ENCODE measurements around the gene AMIGO1. TPM values are rescaled to one million over a fixed set of nuclear protein-coding genes. Genes with fewer than 3 reads are reported as not detected.

AMIGO1 gene
- total and polyA plus RNA-seq, 2 of the 8 experiments (the other 6 are each of a cell fraction or from before 2014, with no cell fraction given) = 1.5 to 2.7 TPM

DNA sequence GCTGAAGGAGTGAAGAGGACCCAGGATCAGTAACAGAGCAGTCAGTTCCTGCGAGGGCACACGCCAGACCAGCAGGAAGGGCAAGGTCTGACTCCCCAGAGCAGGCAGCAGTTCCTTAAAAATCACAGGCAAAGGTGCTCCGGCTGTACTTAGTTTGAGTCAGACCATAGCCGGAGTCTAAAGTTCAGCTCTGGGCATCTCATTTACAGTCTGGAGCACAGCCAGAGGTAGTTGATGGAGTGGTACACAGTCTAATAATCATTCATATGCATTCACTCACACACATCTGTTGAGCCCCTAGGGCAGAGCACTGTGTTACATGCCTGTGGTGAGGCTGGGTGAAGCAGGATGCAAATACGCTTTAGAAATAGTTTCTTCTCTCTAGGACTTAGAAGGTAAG, 7.3 kb upstream of the AMIGO1 start:
- Histone ChIP-seq H3K23me2 (ENCODE audit: low read depth, low read length) (no peaks in the 10 kb centered on the region), H2BK20ac (ENCODE audit: low read length) (no peak overlapping the region), H3K79me2 (ENCODE audit: control insufficient read depth in 1 of 2, insufficient read depth in 2 of 2, low read length in 2 of 2) (no peaks in the 10 kb centered on the region), H2AK5ac (ENCODE audit: low read depth, low read length) (no peak overlapping the region), H3K9ac (replicated peaks in 1 of 4; ENCODE audit: extremely low read depth in 1 of 4, low read depth in 3 of 4, low read length in 3 of 4) (no peak overlapping the region), H3K9me3 (ENCODE audit: insufficient read depth in 2 of 2, low read depth in 1 of 2, low read length in 1 of 2) (no peaks in the 10 kb centered on the region), H4K20me1 (replicated peaks in 1 of 2; ENCODE audit: control insufficient read depth in 1 of 2, insufficient read depth in 2 of 2, low read length in 2 of 2) (no peaks in the 10 kb centered on the region), H3K4ac (replicated peaks; ENCODE audit: insufficient read length, low read depth, low read length) (no peak overlapping the region), H3K14ac (ENCODE audit: insufficient read length) (no peak overlapping the region), H4K5ac (ENCODE audit: insufficient read length, low read depth, low read length) (no peak overlapping the region), H3K27me3 (replicated peaks in 1 of 4; ENCODE audit: control insufficient read depth in 3 of 4, extremely low read depth in 1 of 4, insufficient read depth in 3 of 4, low read length in 3 of 4) (0 out of 7 replicates have a peak, but pooled peaks cover 0 to 2% (median 0%) of the 10 kb centered on the region in 4 experiments), H3K4me3 (ENCODE audit: extremely low read depth in 1 of 4, insufficient read depth in 2 of 4, low read depth in 3 of 4, low read length in 4 of 4) (no peak overlapping the region), H2BK12ac (ENCODE audit: low read depth, low read length) (no peak overlapping the region), H3K23ac (ENCODE audit: insufficient read length) (no peak overlapping the region), H3K4me1 (replicated peaks in 1 of 4; ENCODE audit: control insufficient read depth in 3 of 4, insufficient read depth in 4 of 4, low read length in 3 of 4) (no peaks in the 10 kb centered on the region), H2BK5ac (ENCODE audit: low read depth, low read length) (no peak overlapping the region), H2BK15ac (ENCODE audit: low read length) (no peak overlapping the region), H4K91ac (replicated peaks; ENCODE audit: insufficient read length, low read length) (no peak overlapping the region), H3K36me3 (ENCODE audit: control insufficient read depth in 2 of 4, insufficient read depth in 4 of 4, low read length in 3 of 4) (no peaks in the 10 kb centered on the region), H3K27ac (ENCODE audit: low read depth, low read length) (no peak overlapping the region), H2BK120ac (replicated peaks; ENCODE audit: low read depth, low read length) (no peak overlapping the region), H3K79me1 (ENCODE audit: low read depth, low read length) (no peaks in the 10 kb centered on the region), H3K4me2 (ENCODE audit: insufficient read depth in 1 of 2, low read depth in 2 of 2, low read length in 2 of 2) (no peak overlapping the region), H3K18ac (ENCODE audit: extremely low read depth, low read length) (no peak overlapping the region), H3K56ac (replicated peaks; ENCODE audit: insufficient read length, low read depth, low read length) (no peak overlapping the region), H4K8ac (ENCODE audit: extremely low read depth, insufficient read depth, low read length) (no peak overlapping the region), H2AFZ (ENCODE audit: low read length) (no peak overlapping the region)
- 93% methylated on average over 5 of the region's 5 CpGs; no CpG with 5 or more reads in 1 of the 2 experiments for WGBS, 2 experiments (ENCODE audit: extremely low coverage in 1 of 2, insufficient coverage in 1 of 2, insufficient read length in 1 of 2, insufficient replicate concordance in 2 of 2, low coverage in 1 of 2, low lambda C conversion rate in 2 of 2, missing lambda C conversion rate in 1 of 2)
- POLR2A ChIA-PET (ENCODE audit: partially characterized antibody) = no interaction called here
- FAIRE-seq = no peak
- DNase-seq (ENCODE audit: low read depth in 1 of 2, low spot score in 2 of 2) = no peak
- CTCF ChIA-PET (ENCODE audit: partially characterized antibody) = interaction anchor here (0.8 to 43.7 kb wide), 3 partner anchors 17 to 192 kb away, joined by 3 to 1755 read pairs (median 666); partner anchors contain the start of genes ATXN7L2, CYB561D1 and GPR61
- TF ChIP-seq TBP (IDR thresholded peaks at IDR 0.05; ENCODE audit: low read depth, low read length) = no peak
- no peak for TF ChIP-seq TAF7 (optimal IDR thresholded peaks at IDR 0.05; ENCODE audit: borderline replicate concordance, low read depth, low read length)
- TF ChIP-seq EGR1 (IDR thresholded peaks at IDR 0.05; ENCODE audit: borderline replicate concordance, low read depth, low read length) = no peak
- TF ChIP-seq TEAD4 (IDR thresholded peaks at IDR 0.05; ENCODE audit: low read depth, low read length) = no peak
- TF ChIP-seq GTF2F1 (IDR thresholded peaks at IDR 0.05; ENCODE audit: borderline replicate concordance, low read depth, low read length) = no peak
- TF ChIP-seq EP300 (IDR thresholded peaks at IDR 0.05; ENCODE audit: borderline replicate concordance in 1 of 2, low read depth in 2 of 2, low read length in 2 of 2) = no peak
- TF ChIP-seq HDAC2 (IDR thresholded peaks at IDR 0.05; ENCODE audit: borderline replicate concordance in 1 of 2, low read depth in 2 of 2, low read length in 2 of 2) = no peak
- no peak for TF ChIP-seq SP4 (IDR thresholded peaks at IDR 0.05; ENCODE audit: low read length)
- TF ChIP-seq JUN (IDR thresholded peaks at IDR 0.05; ENCODE audit: low read depth, low read length) = no peak
- no peak for TF ChIP-seq RFX5 (IDR thresholded peaks at IDR 0.05; ENCODE audit: borderline replicate concordance, low read depth, low read length)
- TF ChIP-seq CBX8 (IDR thresholded peaks at IDR 0.05; ENCODE audit: borderline replicate concordance, low read depth, low read length) = no peak
- no peak for TF ChIP-seq NANOG (IDR thresholded peaks at IDR 0.05; ENCODE audit: insufficient read depth, low read depth, low read length, poor library complexity, severe bottlenecking)
- no peak for TF ChIP-seq RBBP5 (IDR thresholded peaks at IDR 0.05; ENCODE audit: borderline replicate concordance, low read depth, low read length)
- no peak for TF ChIP-seq SUZ12 (IDR thresholded peaks at IDR 0.05; ENCODE audit: low read length)
